CD4-positive, alpha-beta T cell treated with Interferon alpha-2 for 1 hour (primary cell): Measurements from ENCODE around the gene RPGR.

ENCODE experiments used
- DNase-seq, 2 donors: peaks; one replicate each; pipeline ENCODE4 v3.0.0-alpha.2; 2020 to 2022

Gene RPGR

GRCh38 chrX:38326086-38326485 is 1.2 kb downstream of the RPGR start:
- no peak for DNase-seq

DNA sequence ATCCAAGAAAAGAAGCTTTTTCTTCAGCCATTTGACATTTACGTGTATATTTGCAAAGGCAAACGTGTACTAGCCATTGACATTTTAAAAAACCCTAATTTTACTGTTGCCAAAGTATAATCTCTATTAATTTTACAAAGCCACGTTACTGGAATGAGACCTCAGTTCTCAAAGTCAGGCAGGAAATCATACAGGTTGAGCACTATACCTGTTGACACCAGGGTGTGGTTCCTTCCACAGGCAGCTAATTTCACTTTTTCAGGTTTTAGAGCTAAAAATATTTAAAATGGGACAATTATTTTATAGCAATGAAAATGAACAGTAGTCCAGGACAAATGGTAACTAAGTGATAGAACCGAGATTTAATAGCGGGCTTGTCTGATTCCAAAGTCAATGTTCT is 6.5 kb downstream of the RPGR start:
- no peak for DNase-seq

DNA sequence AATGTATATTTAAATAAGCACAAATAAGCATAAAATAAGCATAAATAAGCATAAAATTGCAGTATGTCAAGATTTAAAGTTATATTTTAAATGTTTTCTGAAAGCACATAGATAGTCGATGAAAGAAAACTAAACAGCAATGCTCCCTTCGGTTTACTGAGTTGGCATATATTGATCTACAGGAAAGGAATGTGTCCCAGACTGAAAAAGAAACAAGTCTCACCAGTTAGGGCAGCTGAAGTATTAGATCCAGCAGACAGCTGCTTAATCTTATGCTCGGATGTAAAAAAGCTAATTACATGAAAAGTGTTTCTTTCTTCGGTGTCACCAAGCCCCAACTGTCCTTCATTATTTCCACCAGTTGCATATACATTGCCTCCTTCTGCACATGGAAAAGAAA is 8.7 kb downstream of the RPGR start:
- no peak for DNase-seq

- DNase-seq: no peak
Observed at GRCh38 chrX:38318196-38318595, 9.1 kb downstream of the RPGR start.

DNA sequence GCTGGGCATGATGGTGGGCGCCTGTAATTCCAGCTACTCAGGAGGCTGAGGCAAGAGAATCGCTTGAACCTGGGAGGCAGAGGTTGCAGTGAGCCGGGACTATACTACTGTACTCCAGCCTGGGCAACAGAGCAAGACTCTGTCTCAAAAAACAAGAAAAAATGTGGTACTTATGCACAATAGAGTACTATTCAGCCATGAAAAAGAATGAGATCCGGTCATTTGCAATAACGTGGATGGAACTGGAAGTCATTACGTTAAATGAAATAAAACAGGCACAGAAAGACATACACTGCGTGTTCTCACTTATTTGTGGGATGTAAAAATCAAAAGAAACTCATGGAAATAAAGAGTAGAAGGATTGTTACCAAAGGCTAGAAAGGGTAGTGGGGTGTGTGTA is 12.1 kb downstream of the RPGR start:
- no peak for DNase-seq

- DNase-seq: no peak
Observed at GRCh38 chrX:38313190-38313589, 14.1 kb downstream of the RPGR start.

DNA sequence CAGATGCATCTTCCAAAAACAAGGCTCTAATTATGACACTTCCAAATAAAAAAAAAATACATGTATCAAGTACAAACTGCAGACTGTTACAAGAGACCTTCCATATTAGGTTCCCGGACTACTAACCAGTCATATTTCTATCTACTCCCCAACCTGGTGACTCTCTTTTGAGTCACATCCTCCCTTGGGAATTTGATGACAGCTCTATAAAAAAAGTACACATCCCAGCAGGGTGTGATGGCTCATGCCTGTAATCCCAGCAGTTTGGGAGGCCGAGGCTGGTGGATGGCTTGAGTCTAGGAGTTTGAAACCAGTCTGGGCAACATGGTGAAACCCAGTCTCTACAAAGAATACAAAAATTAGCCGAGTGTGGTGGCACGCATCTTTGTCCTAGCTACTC is 14.9 kb downstream of the RPGR start:
- DNase-seq: no peak

GRCh38 chrX:38311743-38312142 is 15.6 kb downstream of the RPGR start:
- DNase-seq: no peak

GRCh38 chrX:38305971-38306370 is 21.3 kb downstream of the RPGR start:
- DNase-seq: no peak

DNA sequence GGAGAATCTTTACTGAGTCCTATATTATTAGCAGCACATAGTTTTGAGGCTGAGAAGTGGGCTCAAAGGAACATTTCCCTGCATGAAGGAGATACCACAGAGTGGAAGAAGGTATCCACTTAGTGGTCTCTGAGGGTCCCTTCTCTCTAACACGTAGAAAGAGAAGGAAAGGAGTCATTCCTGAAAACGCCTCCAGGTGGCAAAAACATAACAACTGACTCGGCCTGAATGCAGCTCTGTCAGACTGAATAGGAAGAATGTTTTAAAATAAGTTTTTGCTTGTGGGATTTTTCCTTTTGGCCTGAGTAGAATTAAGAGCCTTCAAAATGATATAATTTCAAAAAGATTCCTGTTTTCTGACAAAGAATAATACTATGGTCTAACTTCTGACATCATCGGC is 23.3 kb downstream of the RPGR start:
- no peak for DNase-seq

- no peak for DNase-seq
Observed at GRCh38 chrX:38293741-38294140, 33.6 kb downstream of the RPGR start.

DNA sequence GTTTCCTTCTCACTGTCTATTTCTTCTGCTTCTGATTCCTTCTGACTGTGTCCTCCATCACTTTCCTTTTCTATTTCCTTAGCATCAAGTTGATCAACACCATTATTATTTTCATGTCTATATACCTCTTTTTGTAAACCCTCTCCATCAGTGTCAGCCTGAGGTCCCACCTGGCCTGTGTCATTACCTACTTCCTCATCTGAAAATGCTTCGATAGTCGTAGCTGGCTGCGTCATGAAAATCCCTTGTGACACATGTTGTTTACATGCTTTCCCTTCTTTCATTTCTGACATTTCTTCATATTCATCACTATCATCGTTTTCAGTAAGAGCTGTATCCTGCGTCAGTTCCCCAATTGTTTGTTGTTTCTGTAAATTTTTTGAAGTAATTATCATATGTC is 39.6 kb downstream of the RPGR start:
- peak in 1 of 2 donors; percentile 11 for DNase-seq

- no peak for DNase-seq
Observed at GRCh38 chrX:38285649-38286048, 41.7 kb downstream of the RPGR start.

- no peak for DNase-seq
Observed at GRCh38 chrX:38282049-38282448, 45.3 kb downstream of the RPGR start.

DNA sequence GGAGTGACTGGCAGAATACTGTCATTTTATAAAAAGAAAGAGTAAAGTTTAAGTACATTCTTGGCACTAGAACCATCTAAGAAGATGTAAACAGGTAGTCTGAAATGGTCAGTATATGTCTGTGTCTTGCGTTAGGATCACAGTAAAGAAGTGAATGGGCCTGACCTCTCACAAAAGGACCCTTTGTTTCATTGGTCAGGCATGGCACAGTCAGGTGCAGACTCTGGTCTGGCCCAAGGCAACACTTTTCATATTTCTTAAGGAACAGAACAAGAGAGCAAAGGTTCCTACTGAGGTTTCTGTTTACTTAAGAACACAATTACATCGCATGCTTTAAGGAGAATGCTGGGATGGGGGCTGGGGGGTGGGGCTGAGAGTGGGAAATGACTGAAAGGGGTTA is 48.1 kb downstream of the RPGR start:
- no peak for DNase-seq

DNA sequence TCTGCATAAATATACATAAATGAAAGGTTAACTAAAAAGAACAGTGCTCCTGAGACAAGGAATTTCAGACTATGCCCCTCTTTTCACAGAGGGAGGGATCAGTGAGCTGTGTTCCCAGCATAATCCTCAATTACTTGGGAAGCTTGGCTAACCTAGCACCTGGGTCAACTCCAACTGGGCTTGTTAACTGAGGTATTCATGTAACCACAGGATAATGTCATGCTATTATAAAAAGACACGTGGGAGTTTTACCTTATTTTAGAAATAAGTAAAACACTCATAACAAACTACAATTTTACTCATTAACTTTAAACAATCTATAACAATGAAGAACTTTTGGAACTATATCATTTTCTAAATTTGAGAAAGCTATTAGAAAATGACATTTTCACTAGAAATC is 48.6 kb downstream of the RPGR start:
- no peak for DNase-seq

DNA sequence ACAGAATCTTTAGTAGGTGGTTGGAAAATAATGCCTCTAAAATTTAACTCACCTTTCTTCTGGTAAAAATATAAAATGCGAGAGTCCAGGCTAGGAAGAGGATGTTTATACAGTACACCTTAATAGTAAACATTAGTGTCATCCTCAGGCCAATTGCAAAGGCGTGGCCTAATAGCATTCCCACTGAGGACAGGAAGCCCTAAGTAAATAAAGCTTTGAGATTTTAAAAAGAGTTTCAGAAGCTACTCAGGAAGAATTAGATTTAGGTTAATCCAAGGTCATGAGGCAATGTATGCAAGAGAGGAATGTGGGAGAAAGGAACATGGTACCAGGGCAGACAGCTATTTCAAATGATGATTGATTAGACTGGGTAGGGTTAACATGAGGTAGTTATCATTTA is 49.5 kb downstream of the RPGR start:
- DNase-seq: no peak

DNA sequence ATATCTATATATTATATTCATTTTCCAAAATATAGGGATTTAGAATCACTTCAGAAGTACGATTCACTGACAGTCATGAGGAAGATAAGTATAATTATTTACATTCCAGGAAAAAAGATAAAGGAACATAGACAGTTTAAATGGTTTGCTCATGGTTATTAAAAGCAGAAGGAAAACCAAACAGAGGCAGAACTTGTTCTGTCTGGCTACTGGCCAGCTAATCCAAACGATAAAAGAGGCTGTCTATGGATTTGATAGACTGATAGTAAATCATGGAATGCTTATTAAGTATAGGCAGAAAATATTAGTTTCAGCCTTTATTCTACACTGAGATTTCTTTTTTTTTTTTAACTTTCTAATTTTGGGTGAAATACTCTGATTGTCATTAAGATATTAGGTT is 50.2 kb downstream of the RPGR start:
- DNase-seq: no peak

- no peak for DNase-seq
Observed at GRCh38 chrX:38276089-38276488, 51.2 kb downstream of the RPGR start.

DNA sequence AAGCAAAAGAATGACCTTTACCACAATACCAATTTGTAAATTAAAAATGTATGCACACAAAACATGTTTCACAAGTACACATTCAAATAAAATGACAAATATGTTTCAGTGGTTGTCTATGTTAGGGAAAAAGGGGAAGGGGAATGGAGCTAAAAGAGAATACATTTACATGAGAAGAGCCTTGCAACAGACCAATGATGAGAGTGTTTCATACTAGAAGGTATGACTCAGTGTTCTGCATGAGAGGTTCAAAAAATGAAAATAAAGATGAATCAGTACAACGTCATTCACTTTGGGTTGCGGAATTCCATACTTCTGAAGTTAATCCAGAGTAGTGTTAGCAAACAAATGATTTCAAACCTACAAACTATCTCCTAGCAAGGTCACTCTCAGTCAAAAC is 51.7 kb downstream of the RPGR start:
- DNase-seq: no peak

GRCh38 chrX:38273453-38273852 is 53.9 kb downstream of the RPGR start:
- no peak for DNase-seq

DNA sequence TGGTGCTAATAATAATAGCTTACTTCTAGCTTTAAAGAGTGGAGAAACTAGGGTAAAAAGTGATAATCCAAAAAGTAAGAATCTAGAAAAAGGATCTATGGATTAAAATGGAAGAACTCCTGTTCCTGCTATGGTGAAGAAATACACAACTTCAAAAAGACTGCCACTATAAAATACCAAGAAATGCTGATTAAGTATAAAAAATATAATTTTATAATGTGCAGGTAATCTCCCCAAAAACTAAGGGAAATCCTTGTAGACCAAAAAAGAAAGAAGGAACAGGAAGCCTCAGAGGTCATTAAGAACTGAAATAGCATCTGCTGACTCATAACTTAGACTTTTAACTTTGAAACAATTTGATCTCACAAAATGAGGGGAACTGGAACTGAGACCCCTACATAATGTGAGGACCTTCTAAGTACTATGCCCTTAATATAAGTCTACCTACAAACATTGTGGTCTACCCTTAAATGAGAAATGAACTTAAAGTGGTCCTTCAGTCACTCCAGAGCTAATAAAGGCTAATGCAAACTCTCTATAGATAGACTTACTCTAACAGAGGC is 56.1 kb downstream of the RPGR start:
- DNase-seq: no peak

- no peak for DNase-seq
Observed at GRCh38 chrX:38268011-38268410, 59.3 kb downstream of the RPGR start.

DNA sequence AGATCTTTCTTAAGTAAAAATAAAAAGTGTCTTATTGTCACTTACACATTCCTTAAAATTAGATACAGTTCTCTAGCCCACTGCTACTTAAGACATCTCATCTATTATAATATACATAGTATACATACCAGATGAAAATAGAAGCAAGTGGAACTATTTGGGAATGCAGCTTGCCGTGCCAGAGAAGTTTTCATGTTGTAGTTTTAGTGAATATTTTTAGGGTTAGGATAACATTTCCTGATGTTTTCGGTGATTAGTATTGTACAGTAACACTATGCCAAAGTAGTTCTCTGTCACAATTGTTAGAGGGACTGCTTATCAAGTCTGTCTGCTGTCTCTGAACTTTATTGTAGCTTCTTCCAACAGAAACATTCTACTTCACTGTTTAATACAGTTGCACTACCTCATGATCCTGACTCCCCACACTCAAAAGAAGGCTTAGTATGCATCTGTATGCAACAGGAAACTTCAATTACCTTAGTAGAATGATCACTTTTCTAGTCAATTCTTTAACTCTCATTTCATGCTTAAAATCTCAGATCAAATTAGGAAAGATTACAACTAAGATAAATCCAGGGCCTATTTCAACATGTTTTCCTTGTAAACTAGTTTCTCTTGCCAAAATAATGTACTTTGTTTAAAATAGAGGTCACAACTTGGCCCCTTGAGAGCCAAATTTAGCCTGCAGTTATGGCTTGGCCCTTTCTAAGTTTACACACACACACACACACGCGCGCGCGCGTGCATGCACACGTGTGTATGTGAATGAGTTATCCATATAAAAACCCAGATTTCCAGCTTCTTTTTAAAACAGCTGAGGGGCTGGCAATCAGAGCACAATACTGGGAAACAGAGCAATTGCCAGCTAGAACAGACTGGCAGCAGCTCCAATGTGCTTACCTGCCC is 64.3 kb downstream of the RPGR start:
- DNase-seq: no peak

DNA sequence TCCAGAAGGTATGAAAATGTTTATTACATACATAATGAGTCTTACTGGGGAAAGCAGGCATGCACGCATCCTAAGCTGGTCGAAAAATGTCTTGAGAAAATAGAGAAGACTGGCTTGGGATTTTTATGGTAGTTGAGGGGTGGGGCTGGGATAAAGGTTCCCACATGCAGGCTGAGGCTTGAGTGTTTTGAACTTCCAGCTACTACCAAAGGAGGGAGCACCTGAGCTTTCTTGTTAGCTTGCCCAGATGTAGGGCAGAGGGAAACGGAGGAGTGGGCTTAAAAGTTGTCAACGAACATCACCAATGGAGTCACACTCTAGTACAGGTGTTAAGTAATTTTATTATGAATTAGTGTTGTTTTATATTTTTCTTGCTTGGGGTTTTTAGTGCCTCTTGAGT is 67.1 kb downstream of the RPGR start:
- DNase-seq: no peak
